Gastrocnemius medialis (tissue), 4 donors: ENCODE data around the gene TMTC2.

Source experiments
- CTCF ChIP-seq, 5 experiments: fragments of 450-650 bp in 3 of 5; fragments of 200-600 bp in 2 of 5; sonication (generic) in 2 of 5; IDR thresholded peaks in 4 of 5; conservative IDR thresholded peaks in 1 of 5; 1 replicate in 4 of 5; 2 replicates in 1 of 5; pipeline ENCODE4 v1.5.1; 2016 to 2019; ENCODE audit warnings: antibody characterized with exemption in 5 of 5, mild to moderate bottlenecking in 3 of 5, moderate library complexity in 3 of 5
- POLR2A ChIP-seq, 2 donors: fragments of 450-650 bp; IDR thresholded peaks; one replicate each; pipeline ENCODE4 v1.6.1; 2017; ENCODE audit warnings: antibody characterized with exemption in 2 of 2, mild to moderate bottlenecking in 2 of 2, moderate library complexity in 2 of 2

DNA sequence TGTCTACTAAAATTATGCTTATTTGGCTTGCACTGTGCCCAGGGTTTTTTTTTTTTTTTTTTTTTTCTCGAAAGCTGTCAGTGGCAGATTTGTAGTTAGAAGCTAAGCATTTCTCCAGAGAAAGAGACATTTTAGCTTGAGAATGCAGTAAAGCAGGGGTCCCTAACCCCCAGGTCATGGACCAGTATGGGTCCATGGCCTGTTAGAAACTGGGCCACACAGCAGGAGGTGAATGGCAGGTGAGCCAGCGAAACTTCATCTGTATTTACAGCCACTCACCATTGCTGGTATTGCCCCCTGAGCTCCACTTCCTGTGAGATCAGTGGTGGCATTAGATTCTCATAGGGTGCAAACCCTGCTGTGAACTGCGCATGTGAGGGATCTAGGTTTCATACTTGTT lies 73.7 kb downstream of the TMTC2 start:
- TF ChIP-seq POLR2A (IDR thresholded peaks at IDR 0.05) (no peak), CTCF (IDR thresholded peaks at IDR 0.05 in 4 of 5, conservative IDR thresholded peaks at IDR 0.05 in 1 of 5) (no peak)
